ENCODE data around the gene CUL4B. TPM values are rescaled to one million over a fixed set of nuclear protein-coding genes. Genes with fewer than 3 reads are reported as not detected.
A peak's percentile ranks its signal among the peaks of the same experiment; 100 is the strongest.
"Not testable (repeated sequence)": the region's sequence is repeated elsewhere in the genome, so short reads cannot be mapped to it uniquely, and the experiment has no call there.

The CUL4B gene
- 18.6 and 20.5 TPM in 2 replicates for total RNA-seq (2014; rRNA removed; shearing (Covaris generic); ENCODE audit: low replicate concordance)

DNA sequence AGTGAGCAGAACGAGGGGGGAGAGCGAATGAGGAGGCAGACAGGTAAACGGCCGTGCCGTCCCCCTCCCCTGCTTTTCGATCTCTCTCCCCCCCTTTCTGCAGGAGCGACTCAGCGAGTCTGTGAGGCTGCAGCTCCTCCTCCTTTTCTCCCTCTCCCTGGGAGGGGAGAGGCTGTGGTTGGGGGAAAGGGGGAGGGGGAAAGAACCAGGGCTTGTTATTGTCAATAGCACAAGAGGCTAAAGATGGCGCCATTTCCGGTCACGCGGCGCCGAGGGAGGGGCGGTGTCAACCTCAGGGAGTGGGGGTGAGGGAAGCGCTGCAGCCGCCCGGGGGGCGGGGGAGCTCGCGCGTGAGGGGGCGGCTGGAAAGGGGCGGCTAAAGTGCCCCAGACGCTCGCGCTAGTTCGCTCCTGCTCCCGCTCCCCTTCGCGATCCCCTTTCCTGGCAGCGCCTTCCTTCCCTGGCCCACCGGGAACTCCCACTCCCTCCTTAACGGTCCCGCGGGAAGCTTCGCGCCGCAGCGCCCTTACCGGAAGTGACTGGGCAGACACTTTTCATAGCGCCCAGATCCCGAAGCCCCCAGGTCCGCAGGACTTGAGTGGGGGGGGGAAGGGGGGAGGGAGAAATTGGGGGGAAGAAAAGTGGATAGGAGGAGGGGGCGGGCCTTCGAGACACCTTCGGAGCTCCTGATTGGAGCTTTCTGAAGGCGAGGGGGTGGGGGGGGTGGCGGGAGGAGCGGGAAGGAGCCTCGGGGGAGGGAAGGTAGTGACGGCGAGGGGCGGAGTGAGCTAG, at the start of gene CUL4B:
Gene CUL4B, minus strand, starts transcription at position 121 of the 792 bp plus-strand sequence. CDS start 324 bp downstream, outside the sequence.
- in situ Hi-C loops (cut with HindIII; ENCODE audit: low pct_unique_long_range_greater_than_20kb, low sequenced_read_pairs), result no loop called here
- DNase-seq (ENCODE audit: low read depth), result peak; percentile 90

GRCh38 chrX:120604361-120604782, 43.6 kb upstream of the CUL4B start:
- in situ Hi-C loops (cut with HindIII; ENCODE audit: low pct_unique_long_range_greater_than_20kb, low sequenced_read_pairs), result no loop called here
- peak; percentile 9 for DNase-seq (ENCODE audit: low read depth)

GRCh38 chrX:120603707-120604360, 43.1 kb upstream of the CUL4B start, which contains the start of gene MCTS1:
MCTS1 (plus strand) TSS chrX:120604101; CDS start chrX:120604237, 136 bp downstream.
- DNase-seq (ENCODE audit: low read depth), result peak; percentile 94
- in situ Hi-C loops (cut with HindIII; ENCODE audit: low pct_unique_long_range_greater_than_20kb, low sequenced_read_pairs), result no loop called here

GRCh38 chrX:120585702-120586101, 24.9 kb upstream of the CUL4B start:
- in situ Hi-C loops (cut with HindIII; ENCODE audit: low pct_unique_long_range_greater_than_20kb, low sequenced_read_pairs), result no loop called here
- no peak for DNase-seq (ENCODE audit: low read depth)

GRCh38 chrX:120575379-120576114, 14.8 kb upstream of the CUL4B start:
- in situ Hi-C loops (cut with HindIII; ENCODE audit: low pct_unique_long_range_greater_than_20kb, low sequenced_read_pairs), result no loop called here
- DNase-seq (ENCODE audit: low read depth), result no peak

DNA sequence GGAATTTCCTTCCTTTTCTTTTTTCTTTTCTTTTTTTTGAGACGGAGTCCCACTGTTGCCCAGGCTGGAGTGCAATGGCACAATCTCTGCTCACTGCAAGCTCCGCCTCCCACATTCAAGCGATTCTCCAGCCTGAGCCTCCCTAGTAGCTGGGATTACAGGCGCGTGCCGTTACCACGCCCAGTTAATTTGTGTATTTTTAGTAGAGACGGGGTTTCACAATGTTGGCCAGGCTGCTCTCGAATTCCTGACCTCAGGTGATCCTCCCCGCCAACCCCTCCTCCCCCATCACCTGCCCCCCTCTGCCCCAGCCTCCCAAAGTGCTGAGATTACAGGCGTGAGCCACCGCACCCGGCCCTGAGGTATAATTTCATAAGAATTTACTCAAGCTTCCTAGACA, 13.0 kb upstream of the CUL4B start:
- DNase-seq (ENCODE audit: low read depth); in situ Hi-C loops (cut with HindIII; ENCODE audit: low pct_unique_long_range_greater_than_20kb, low sequenced_read_pairs): not testable (repeated sequence)

GRCh38 chrX:120570011-120570600, 9.3 kb upstream of the CUL4B start:
- DNase-seq (ENCODE audit: low read depth), result no peak
- in situ Hi-C loops (cut with HindIII; ENCODE audit: low pct_unique_long_range_greater_than_20kb, low sequenced_read_pairs), result no loop called here

- DNase-seq (ENCODE audit: low read depth), result no peak
- in situ Hi-C loops (cut with HindIII; ENCODE audit: low pct_unique_long_range_greater_than_20kb, low sequenced_read_pairs), result no loop called here
Observed at GRCh38 chrX:120568609-120569008, 7.8 kb upstream of the CUL4B start.

DNA sequence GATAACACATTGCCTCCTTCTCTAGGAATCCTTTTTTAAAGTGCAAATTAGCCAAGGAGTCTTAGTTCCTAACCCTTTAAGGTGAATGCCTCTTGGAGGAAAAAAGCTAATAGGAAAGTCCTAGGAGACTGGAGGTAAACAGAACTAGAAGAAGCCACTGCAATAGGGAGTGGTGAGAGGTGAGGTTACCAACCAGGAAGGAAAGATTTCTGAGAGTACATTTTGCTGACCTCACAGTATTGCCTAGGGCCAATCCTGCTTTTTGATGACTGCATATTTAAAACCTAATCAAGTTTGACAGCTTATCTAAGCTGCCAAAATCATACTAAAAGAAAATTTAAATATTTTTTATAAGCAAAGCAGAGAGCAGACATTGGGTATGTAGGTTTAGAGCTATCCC, 7.3 kb upstream of the CUL4B start:
- in situ Hi-C loops (cut with HindIII; ENCODE audit: low pct_unique_long_range_greater_than_20kb, low sequenced_read_pairs), result no loop called here
- no peak for DNase-seq (ENCODE audit: low read depth)

DNA sequence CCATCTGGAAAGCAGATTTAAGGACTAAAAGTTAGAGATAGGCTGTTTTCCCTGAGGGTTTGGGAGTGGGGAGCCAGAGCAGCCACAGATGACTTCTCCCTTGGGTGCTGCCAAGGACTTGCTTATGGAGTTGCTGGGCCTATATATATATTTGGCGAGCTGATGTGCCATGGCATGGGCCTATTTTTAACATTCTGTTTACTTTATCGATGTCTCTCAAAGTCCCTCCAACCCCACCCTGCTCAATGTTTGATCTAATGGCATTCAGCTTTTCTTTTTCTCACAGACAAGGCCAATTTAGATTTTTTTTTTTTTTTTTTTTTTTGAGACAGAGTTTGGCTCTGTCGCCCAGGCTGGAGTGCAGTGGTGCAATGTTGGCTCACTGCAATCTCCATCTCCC, 6.1 kb upstream of the CUL4B start:
- in situ Hi-C loops (cut with HindIII; ENCODE audit: low pct_unique_long_range_greater_than_20kb, low sequenced_read_pairs), result no loop called here
- DNase-seq (ENCODE audit: low read depth), result no peak

DNA sequence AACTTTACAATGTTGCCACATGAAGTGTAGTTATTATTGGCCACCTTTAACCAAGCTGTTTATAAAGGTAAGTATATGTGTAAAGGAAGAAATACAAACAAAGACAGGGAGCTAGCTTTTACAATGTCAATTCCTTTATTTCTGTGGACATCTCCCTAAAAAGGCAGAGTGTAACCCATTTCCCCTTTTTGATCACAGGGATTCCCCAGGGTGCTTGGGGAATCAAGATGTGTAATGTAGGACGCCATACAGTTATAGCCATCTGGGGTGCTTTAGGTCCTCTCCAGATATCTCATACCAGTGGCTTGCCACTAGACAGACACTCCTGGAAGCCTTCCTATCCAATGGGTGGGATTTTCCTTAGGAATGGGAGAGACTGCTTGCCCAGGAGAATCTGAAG, 4.2 kb upstream of the CUL4B start:
- DNase-seq (ENCODE audit: low read depth), result no peak
- in situ Hi-C loops (cut with HindIII; ENCODE audit: low pct_unique_long_range_greater_than_20kb, low sequenced_read_pairs), result no loop called here

GRCh38 chrX:120562569-120562926, 1.8 kb upstream of the CUL4B start:
- in situ Hi-C loops (cut with HindIII; ENCODE audit: low pct_unique_long_range_greater_than_20kb, low sequenced_read_pairs), result no loop called here

GRCh38 chrX:120561634-120562568, 1.1 kb upstream of the CUL4B start:
- peak; percentile 75 for DNase-seq (ENCODE audit: low read depth)
- in situ Hi-C loops (cut with HindIII; ENCODE audit: low pct_unique_long_range_greater_than_20kb, low sequenced_read_pairs), result no loop called here

More at GRCh38 chrX:120562569-120562926, 1.8 kb upstream of the CUL4B start:
- no peak for DNase-seq (ENCODE audit: low read depth)

- DNase-seq (ENCODE audit: low read depth), result no peak
- in situ Hi-C loops (cut with HindIII; ENCODE audit: low pct_unique_long_range_greater_than_20kb, low sequenced_read_pairs), result no loop called here
Observed at GRCh38 chrX:120560405-120560841, 339 bp downstream of the CUL4B start.

GRCh38 chrX:120559804-120560203, 958 bp downstream of the CUL4B start:
- no peak for DNase-seq (ENCODE audit: low read depth)
- in situ Hi-C loops (cut with HindIII; ENCODE audit: low pct_unique_long_range_greater_than_20kb, low sequenced_read_pairs), result no loop called here

DNA sequence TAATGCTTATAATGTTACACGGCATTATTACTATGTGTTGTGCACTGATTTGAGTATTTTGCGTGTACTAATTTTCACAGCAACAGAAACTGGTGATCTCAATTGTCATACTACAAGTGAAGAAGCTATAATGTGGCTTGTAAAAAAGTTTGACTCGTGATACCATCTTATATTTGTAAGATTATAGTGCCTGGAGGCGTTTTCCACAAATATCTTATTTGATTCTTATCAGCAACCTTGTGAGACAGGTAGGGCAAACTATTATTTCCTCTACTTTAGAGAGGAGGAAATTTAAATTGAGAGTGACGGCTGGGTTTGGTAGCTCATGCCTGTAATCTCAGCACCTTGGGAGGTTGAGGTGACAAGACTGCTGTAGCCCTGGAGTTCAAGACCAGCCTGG, 4.5 kb downstream of the CUL4B start:
- in situ Hi-C loops (cut with HindIII; ENCODE audit: low pct_unique_long_range_greater_than_20kb, low sequenced_read_pairs), result no loop called here

More for the DNA sequence above, 4.5 kb downstream of the CUL4B start:
- DNase-seq (ENCODE audit: low read depth), result no peak

All from Caki2 (cell line).